ENCODE measurements around the gene CD209.

CD209 gene

DNA sequence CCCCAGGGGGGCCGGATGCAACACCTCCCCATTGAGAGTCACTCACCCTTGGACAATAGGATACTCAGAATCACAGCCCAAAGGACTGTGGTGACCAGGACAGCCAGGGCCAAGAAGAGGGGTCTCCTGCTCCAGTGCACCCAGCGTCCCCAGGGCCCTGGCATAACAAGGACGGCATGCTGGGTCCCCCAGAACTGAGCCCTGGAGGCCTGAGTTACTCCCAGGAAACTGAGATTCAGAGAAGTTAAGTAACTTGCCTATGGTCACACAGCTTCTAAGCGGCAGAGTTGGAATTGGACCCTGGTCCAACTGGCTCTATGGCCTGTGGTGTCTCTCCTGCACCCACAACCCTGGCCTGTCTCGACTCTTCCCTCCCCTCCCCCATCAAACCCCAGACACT, 15.7 kb downstream of the CD209 start:
- H3K27ac ChIP-seq, result no peak overlapping the region
- H3K36me3 ChIP-seq, result no peaks in the 10 kb centered on the region
- no peak overlapping the region for H3K4me3 ChIP-seq
- no peaks in the 10 kb centered on the region for H3K4me1 ChIP-seq
- H3K27me3 ChIP-seq, result peaks cover 0 to 51% of the 10 kb centered on the region in 2 donors
- TF ChIP-seq, protein P1, sequence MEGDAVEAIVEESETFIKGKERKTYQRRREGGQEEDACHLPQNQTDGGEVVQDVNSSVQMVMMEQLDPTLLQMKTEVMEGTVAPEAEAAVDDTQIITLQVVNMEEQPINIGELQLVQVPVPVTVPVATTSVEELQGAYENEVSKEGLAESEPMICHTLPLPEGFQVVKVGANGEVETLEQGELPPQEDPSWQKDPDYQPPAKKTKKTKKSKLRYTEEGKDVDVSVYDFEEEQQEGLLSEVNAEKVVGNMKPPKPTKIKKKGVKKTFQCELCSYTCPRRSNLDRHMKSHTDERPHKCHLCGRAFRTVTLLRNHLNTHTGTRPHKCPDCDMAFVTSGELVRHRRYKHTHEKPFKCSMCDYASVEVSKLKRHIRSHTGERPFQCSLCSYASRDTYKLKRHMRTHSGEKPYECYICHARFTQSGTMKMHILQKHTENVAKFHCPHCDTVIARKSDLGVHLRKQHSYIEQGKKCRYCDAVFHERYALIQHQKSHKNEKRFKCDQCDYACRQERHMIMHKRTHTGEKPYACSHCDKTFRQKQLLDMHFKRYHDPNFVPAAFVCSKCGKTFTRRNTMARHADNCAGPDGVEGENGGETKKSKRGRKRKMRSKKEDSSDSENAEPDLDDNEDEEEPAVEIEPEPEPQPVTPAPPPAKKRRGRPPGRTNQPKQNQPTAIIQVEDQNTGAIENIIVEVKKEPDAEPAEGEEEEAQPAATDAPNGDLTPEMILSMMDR (IDR thresholded peaks at IDR 0.05), result no peak
- no peak for DNase-seq
- H3K9me3 ChIP-seq, result no peaks in the 10 kb centered on the region
- intact Hi-C loops (cut with DNase I; ENCODE audit: low total_unique reads), result no loop called here

DNA sequence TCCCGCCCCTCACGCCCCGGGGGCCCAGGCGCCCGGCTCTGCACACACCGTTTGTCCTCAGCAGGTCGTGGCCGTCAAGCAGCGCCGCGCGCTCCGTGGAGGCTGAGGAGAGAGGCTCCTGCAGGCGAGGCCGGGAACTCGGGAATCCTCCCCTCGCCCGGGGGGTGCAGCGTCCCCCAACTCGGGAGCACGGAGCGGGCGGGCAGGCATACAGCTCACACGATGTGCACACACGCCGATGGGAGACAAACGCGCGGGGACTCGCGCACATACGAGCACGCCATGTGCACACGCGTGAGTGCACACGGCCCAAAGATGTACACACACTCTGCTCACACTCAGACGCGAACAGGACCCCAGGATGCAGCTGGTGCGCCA, 16.1 kb downstream of the CD209 start:
- no peak overlapping the region for H3K27ac ChIP-seq
- peaks cover 0 to 51% of the 10 kb centered on the region in 2 donors for H3K27me3 ChIP-seq
- no peak for DNase-seq
- intact Hi-C loops (cut with DNase I; ENCODE audit: low total_unique reads), result no loop called here
- no peak overlapping the region for H3K4me3 ChIP-seq
- H3K36me3 ChIP-seq, result no peaks in the 10 kb centered on the region
- TF ChIP-seq, protein P1 (IDR thresholded peaks at IDR 0.05), result no peak
- no peaks in the 10 kb centered on the region for H3K4me1 ChIP-seq
- H3K9me3 ChIP-seq, result no peaks in the 10 kb centered on the region

DNA sequence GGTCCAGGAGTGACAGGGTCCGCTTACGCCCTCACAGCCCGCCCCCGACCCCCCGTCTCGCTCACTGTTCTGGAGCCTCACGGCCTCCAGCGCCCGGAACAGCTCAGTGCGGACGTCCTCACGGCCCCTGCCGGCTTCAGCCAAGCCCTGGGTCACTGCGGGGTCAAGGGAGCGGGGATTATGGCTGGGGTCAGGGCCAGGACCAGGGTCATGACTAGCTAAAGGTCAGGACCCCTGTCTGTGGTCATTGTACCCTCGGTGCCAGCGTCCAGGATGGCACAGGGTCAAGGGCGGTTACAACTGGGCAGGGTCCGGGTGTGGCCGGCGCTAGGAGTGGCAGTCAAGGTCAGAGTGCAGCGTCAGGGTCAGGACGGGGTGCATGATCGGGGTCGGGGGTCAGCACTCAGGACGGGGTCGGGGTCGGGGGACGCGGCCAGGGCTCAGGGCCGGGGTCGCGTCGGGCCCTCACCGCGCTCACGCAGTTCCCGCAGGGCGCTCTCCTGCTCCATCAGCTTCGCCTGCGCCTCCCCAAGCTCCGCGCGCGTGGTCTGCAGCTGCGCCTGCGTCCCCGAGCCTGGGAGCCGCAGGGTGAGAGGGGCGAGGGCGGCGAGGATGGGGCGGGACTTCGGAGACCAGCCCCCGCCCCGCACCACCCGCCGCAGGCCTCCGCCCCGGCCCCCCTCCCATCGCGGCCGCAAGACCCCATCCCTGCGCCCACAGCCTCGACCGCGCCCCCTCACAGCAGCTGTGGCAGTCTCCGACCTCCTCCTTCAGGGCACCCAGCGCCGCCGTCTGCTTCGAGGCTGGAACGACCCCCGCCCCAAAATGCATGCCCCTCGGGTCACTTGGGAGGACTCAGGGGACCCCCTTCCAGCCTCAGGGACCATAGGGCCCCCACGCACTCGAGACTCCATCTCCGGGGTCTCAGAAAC, 16.8 kb downstream of the CD209 start:
- DNase-seq, result no peak
- Histone ChIP-seq H3K27me3 (peaks cover 0 to 51% of the 10 kb centered on the region in 2 donors), H3K4me1 (no peaks in the 10 kb centered on the region), H3K9me3 (no peaks in the 10 kb centered on the region), H3K4me3 (no peak overlapping the region), H3K36me3 (no peaks in the 10 kb centered on the region), H3K27ac (no peak overlapping the region)
- TF ChIP-seq, protein P1 (IDR thresholded peaks at IDR 0.05), result no peak
- intact Hi-C loops (cut with DNase I; ENCODE audit: low total_unique reads), result no loop called here

DNA sequence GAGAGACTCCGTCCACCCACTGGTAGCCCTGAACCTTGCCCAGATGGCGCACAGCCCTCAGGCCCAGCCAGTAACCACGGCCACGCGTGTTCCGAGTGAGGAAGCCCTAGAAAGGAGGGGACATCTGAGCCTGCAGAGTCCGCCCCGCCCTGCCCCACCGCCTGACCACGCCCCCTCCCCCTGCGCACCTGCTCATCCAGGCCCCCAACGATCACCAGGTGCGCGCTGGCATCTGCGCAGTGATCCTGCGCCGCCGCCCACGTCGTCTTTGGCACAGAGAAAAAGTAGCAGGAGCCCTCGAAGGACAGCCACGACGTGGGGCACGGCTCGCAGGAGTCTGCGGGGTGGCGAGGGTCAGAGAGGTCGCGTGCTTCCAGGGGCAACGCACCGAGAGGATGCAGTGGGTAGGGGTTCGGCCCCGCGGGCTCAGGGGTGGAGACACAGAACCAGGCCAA, 17.5 kb downstream of the CD209 start:
- intact Hi-C loops (cut with DNase I; ENCODE audit: low total_unique reads), result no loop called here
- TF ChIP-seq, protein P1 (IDR thresholded peaks at IDR 0.05), result no peak
- H3K27me3 ChIP-seq, result peaks cover 0 to 54% of the 10 kb centered on the region in 2 donors
- no peak overlapping the region for H3K27ac ChIP-seq
- no peaks in the 10 kb centered on the region for H3K4me1 ChIP-seq
- no peak for DNase-seq
- H3K4me3 ChIP-seq, result no peak overlapping the region
- H3K9me3 ChIP-seq, result no peaks in the 10 kb centered on the region
- H3K36me3 ChIP-seq, result no peaks in the 10 kb centered on the region

DNA sequence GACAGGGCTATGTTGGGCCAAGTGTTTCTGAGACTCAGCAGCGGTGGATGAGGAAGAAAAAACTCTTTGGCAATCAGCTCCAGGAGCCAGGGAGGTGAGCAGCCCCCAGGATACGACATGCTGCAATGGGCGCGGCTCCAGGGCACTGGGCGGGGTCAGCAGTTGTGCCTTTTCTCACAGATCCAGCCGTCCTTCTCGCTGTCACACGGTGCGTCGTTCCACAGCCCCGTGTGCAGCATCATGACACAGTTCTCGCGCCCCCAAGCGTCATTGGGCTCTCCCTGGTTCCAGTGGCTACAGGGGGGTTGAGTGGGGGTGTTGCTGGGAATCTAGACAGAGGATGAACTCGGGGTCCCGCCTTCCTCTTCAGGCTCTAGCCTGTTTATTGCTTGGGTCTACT, 18.1 kb downstream of the CD209 start:
- no peak for DNase-seq
- Histone ChIP-seq H3K27ac (no peak overlapping the region), H3K4me1 (no peaks in the 10 kb centered on the region), H3K9me3 (no peaks in the 10 kb centered on the region), H3K4me3 (no peak overlapping the region), H3K36me3 (no peaks in the 10 kb centered on the region), H3K27me3 (peaks cover 0 to 54% of the 10 kb centered on the region in 2 donors)
- intact Hi-C loops (cut with DNase I; ENCODE audit: low total_unique reads), result no loop called here
- TF ChIP-seq, protein P1 (IDR thresholded peaks at IDR 0.05), result no peak
